Karpas-422 (cell line): ENCODE measurements around the gene PRKAR2B. TPM values are rescaled to one million over a fixed set of nuclear protein-coding genes. Genes with fewer than 3 reads are reported as not detected.

ENCODE experiments used
- DNase-seq: peaks from one replicate; pipeline ENCODE4 v3.0.0-alpha.2; 2015
- H2AFZ ChIP-seq: fragments of 200-600 bp; sonication (generic); 2 replicates; pipeline ENCODE4 v1.6.1; 2014; ENCODE audit warnings: antibody characterized with exemption, low read length, mixed read lengths
- H3K27ac ChIP-seq: fragments of 200-600 bp; sonication (generic); 2 replicates; pipeline ENCODE4 v1.5.1; 2014; ENCODE audit warnings: mild to moderate bottlenecking, low read length, moderate library complexity
- H3K27me3 ChIP-seq: fragments of 200-600 bp; sonication (generic); 2 replicates; pipeline ENCODE4 v1.6.1; 2014; ENCODE audit warnings: low read length, mixed read lengths
- H3K36me3 ChIP-seq: fragments of 200-600 bp; sonication (generic); 2 replicates; pipeline ENCODE4 v1.6.1; 2014; ENCODE audit warnings: low read length, mixed read lengths; ENCODE audit not compliant: insufficient read depth
- H3K4me1 ChIP-seq: fragments of 200-600 bp; sonication (generic); 2 replicates; pipeline ENCODE4 v1.6.1; 2014; ENCODE audit warnings: mild to moderate bottlenecking, low read length, mixed read lengths
- H3K4me2 ChIP-seq: fragments of 200-600 bp; sonication (generic); 2 replicates; pipeline ENCODE4 v1.6.1; 2014; ENCODE audit warnings: low read length, low read depth, mild to moderate bottlenecking; ENCODE audit not compliant: poor library complexity, severe bottlenecking
- H3K4me3 ChIP-seq: fragments of 200-600 bp; sonication (generic); 2 replicates; pipeline ENCODE4 v1.5.1; 2014; ENCODE audit warnings: mild to moderate bottlenecking, antibody characterized with exemption, low read length, mixed read lengths
- H3K79me2 ChIP-seq: fragments of 200-600 bp; sonication (generic); 2 replicates; pipeline ENCODE4 v1.6.1; 2014; ENCODE audit warnings: mild to moderate bottlenecking, low read length, mixed read lengths
- H3K9ac ChIP-seq: fragments of 200-600 bp; sonication (generic); 2 replicates; pipeline ENCODE4 v1.6.0; 2014; ENCODE audit warnings: low read length
- H3K9me2 ChIP-seq: fragments of 200-600 bp; sonication (generic), shearing (Covaris generic); replicated peaks from 2 replicates; pipeline ENCODE4 v1.6.0; 2014; ENCODE audit warnings: mild to moderate bottlenecking, low read length, moderate library complexity; ENCODE audit not compliant: insufficient read depth
- H3K9me3 ChIP-seq: fragments of 300-700, 200-600 bp; sonication (generic); 2 replicates; pipeline ENCODE4 v1.6.1; 2014; ENCODE audit warnings: low read length, mixed read lengths
- H4K20me1 ChIP-seq: fragments of 200-600 bp; sonication (generic); 2 replicates; pipeline ENCODE4 v1.6.1; 2014; ENCODE audit warnings: mild to moderate bottlenecking, antibody characterized with exemption, low read length, low read depth; ENCODE audit not compliant: insufficient read depth
- total RNA-seq: library from RNA; depleted of rRNA; stranded (reverse); fragments of >200 nt; shearing (Covaris generic); gene quantifications from 2 replicates; pipeline ENCODE4 v1.2.3, GENCODE V29; 2014; ENCODE audit warnings: low replicate concordance

PRKAR2B gene
- total RNA-seq, 1 experiment from 2014 or later: 0.67 TPM

GRCh38 chr7:107173691-107174406, 129.3 kb downstream of the PRKAR2B start:
- peaks cover 33% of the 10 kb centered on the region for H3K4me1 ChIP-seq
- no peaks in the 10 kb centered on the region for H3K9me3 ChIP-seq
- H2AFZ ChIP-seq: 0 out of 2 replicates have a peak overlapping the region, but pooled peaks have one; percentile 8
- DNase-seq: peak; percentile 53
- H3K9me2 ChIP-seq: no peaks in the 10 kb centered on the region
- peak overlapping the region; percentile 34; the same call in 1 of the 2 replicates for H3K27ac ChIP-seq
- no peaks in the 10 kb centered on the region for H3K36me3 ChIP-seq
- H3K79me2 ChIP-seq: peaks cover 88% of the 10 kb centered on the region
- no peak overlapping the region; the same call in 1 of the 2 replicates for H3K9ac ChIP-seq
- no peaks in the 10 kb centered on the region for H3K27me3 ChIP-seq
- no peaks in the 10 kb centered on the region for H4K20me1 ChIP-seq
- H3K4me3 ChIP-seq: peak overlapping the region; percentile 0; the same call in 1 of the 2 replicates
- H3K4me2 ChIP-seq: peak overlapping the region; percentile 52

- Histone ChIP-seq H3K27me3 (no peaks in the 10 kb centered on the region), H3K9ac (no peak overlapping the region), H2AFZ (no peak overlapping the region), H3K9me2 (no peaks in the 10 kb centered on the region), H3K36me3 (peaks cover 13% of the 10 kb centered on the region), H3K4me2 (no peak overlapping the region), H3K27ac (no peak overlapping the region), H3K79me2 (peaks cover 63% of the 10 kb centered on the region), H3K9me3 (no peaks in the 10 kb centered on the region), H3K4me3 (no peak overlapping the region), H3K4me1 (peaks cover 3% of the 10 kb centered on the region), H4K20me1 (no peaks in the 10 kb centered on the region)
- no peak for DNase-seq
Observed at GRCh38 chr7:107179326-107180164, 135.0 kb downstream of the PRKAR2B start.

GRCh38 chr7:107180378-107180777, 135.9 kb downstream of the PRKAR2B start:
- Histone ChIP-seq H3K9ac (no peak overlapping the region), H3K9me2 (no peaks in the 10 kb centered on the region), H3K4me3 (no peak overlapping the region), H3K27ac (no peak overlapping the region), H3K9me3 (no peaks in the 10 kb centered on the region), H3K79me2 (peaks cover 55% of the 10 kb centered on the region), H3K4me1 (no peaks in the 10 kb centered on the region; the same call in 1 of the 2 replicates), H2AFZ (no peak overlapping the region), H3K4me2 (no peak overlapping the region), H3K36me3 (peaks cover 13% of the 10 kb centered on the region), H4K20me1 (no peaks in the 10 kb centered on the region), H3K27me3 (no peaks in the 10 kb centered on the region)
- no peak for DNase-seq

- Histone ChIP-seq H3K36me3 (peaks cover 13% of the 10 kb centered on the region), H3K27ac (no peak overlapping the region), H3K4me2 (no peak overlapping the region), H3K79me2 (peaks cover 48% of the 10 kb centered on the region), H3K4me1 (no peaks in the 10 kb centered on the region; the same call in 1 of the 2 replicates), H3K9ac (no peak overlapping the region), H3K9me2 (no peaks in the 10 kb centered on the region), H2AFZ (no peak overlapping the region), H4K20me1 (no peaks in the 10 kb centered on the region), H3K9me3 (no peaks in the 10 kb centered on the region), H3K27me3 (no peaks in the 10 kb centered on the region), H3K4me3 (no peak overlapping the region)
- DNase-seq: no peak
Observed at GRCh38 chr7:107181172-107181571, 136.7 kb downstream of the PRKAR2B start.

GRCh38 chr7:107185716-107186115, 141.2 kb downstream of the PRKAR2B start:
- no peak overlapping the region for H3K4me2 ChIP-seq
- H3K79me2 ChIP-seq: peaks cover 4% of the 10 kb centered on the region; the same call in 1 of the 2 replicates
- no peak for DNase-seq
- no peak overlapping the region for H3K27ac ChIP-seq
- H4K20me1 ChIP-seq: no peaks in the 10 kb centered on the region
- H3K9me2 ChIP-seq: no peaks in the 10 kb centered on the region
- H3K36me3 ChIP-seq: peaks cover 31% of the 10 kb centered on the region
- no peaks in the 10 kb centered on the region for H3K27me3 ChIP-seq
- no peak overlapping the region for H2AFZ ChIP-seq
- H3K9me3 ChIP-seq: no peaks in the 10 kb centered on the region
- H3K4me3 ChIP-seq: no peak overlapping the region
- no peaks in the 10 kb centered on the region for H3K4me1 ChIP-seq
- no peak overlapping the region for H3K9ac ChIP-seq

GRCh38 chr7:107186240-107186639, 141.7 kb downstream of the PRKAR2B start:
- no peak overlapping the region for H3K27ac ChIP-seq
- H3K36me3 ChIP-seq: peaks cover 31% of the 10 kb centered on the region
- H3K4me1 ChIP-seq: no peaks in the 10 kb centered on the region
- no peaks in the 10 kb centered on the region for H3K9me3 ChIP-seq
- no peaks in the 10 kb centered on the region; the same call in 1 of the 2 replicates for H3K79me2 ChIP-seq
- H2AFZ ChIP-seq: no peak overlapping the region
- H3K9me2 ChIP-seq: no peaks in the 10 kb centered on the region
- H3K4me3 ChIP-seq: no peak overlapping the region
- H3K4me2 ChIP-seq: no peak overlapping the region
- H4K20me1 ChIP-seq: no peaks in the 10 kb centered on the region
- no peaks in the 10 kb centered on the region for H3K27me3 ChIP-seq
- no peak for DNase-seq
- H3K9ac ChIP-seq: no peak overlapping the region

- Histone ChIP-seq H3K36me3 (peaks cover 26% of the 10 kb centered on the region; the same call in 1 of the 2 replicates), H3K4me1 (no peaks in the 10 kb centered on the region), H3K9me2 (no peaks in the 10 kb centered on the region), H3K4me3 (no peak overlapping the region), H4K20me1 (no peaks in the 10 kb centered on the region), H3K79me2 (no peaks in the 10 kb centered on the region; the same call in 1 of the 2 replicates), H3K4me2 (no peak overlapping the region), H3K27ac (no peak overlapping the region), H3K9ac (no peak overlapping the region), H3K27me3 (no peaks in the 10 kb centered on the region), H2AFZ (no peak overlapping the region), H3K9me3 (no peaks in the 10 kb centered on the region)
- DNase-seq: no peak
Observed at GRCh38 chr7:107187774-107188173, 143.3 kb downstream of the PRKAR2B start.

GRCh38 chr7:107190090-107190489, 145.6 kb downstream of the PRKAR2B start:
- Histone ChIP-seq H3K4me2 (no peak overlapping the region), H3K4me3 (no peak overlapping the region), H4K20me1 (no peaks in the 10 kb centered on the region), H3K9me2 (no peaks in the 10 kb centered on the region), H3K27ac (no peak overlapping the region), H3K27me3 (no peaks in the 10 kb centered on the region), H3K36me3 (peaks cover 24% of the 10 kb centered on the region; the same call in 1 of the 2 replicates), H2AFZ (no peak overlapping the region), H3K9me3 (no peaks in the 10 kb centered on the region), H3K4me1 (no peaks in the 10 kb centered on the region), H3K79me2 (no peaks in the 10 kb centered on the region), H3K9ac (no peak overlapping the region)
- no peak for DNase-seq
